LHCN-M2 (cell line): ENCODE measurements around the gene OR6B2. TPM values are rescaled to one million over a fixed set of nuclear protein-coding genes. Genes with fewer than 3 reads are reported as not detected.
"Not testable (repeated sequence)": the region's sequence is repeated elsewhere in the genome, so short reads cannot be mapped to it uniquely, and the experiment has no call there.

Source experiments
- DNase-seq: peaks from one replicate; pipeline ENCODE4 v3.0.0-alpha.2; 2012; ENCODE audit warnings: low read depth
- polyA plus RNA-seq: library from polyadenylated mRNA; unstranded; fragments of >200 nt; gene quantifications from one replicate; pipeline ENCODE4 v1.2.1, GENCODE V29; 2012; ENCODE audit warnings: missing spikeins
- total RNA-seq: library from RNA; depleted of rRNA; stranded (reverse); fragments of >200 nt; gene quantifications from 2 replicates; pipeline ENCODE4 v1.2.3, GENCODE V29; 2014; rRNA removed

The OR6B2 gene
- total RNA-seq = not detected in 2 replicates
- not detected for polyA plus RNA-seq

- no peak for DNase-seq
Measured at GRCh38 chr2:240030379-240031094, at the start of gene OR6B2. Gene OR6B2, minus strand, starts transcription at chr2:240030429. Its CDS starts 0 bp downstream, at chr2:240030429.

- DNase-seq = no peak
Measured at GRCh38 chr2:240078631-240079030, 48.4 kb upstream of the OR6B2 start.

- DNase-seq = no peak
Measured at GRCh38 chr2:240077442-240077841, 47.2 kb upstream of the OR6B2 start.

- no peak for DNase-seq
Measured at GRCh38 chr2:240074545-240074944, 44.3 kb upstream of the OR6B2 start.

- DNase-seq = no peak
Measured at GRCh38 chr2:240070907-240071306, 40.7 kb upstream of the OR6B2 start.

GRCh38 chr2:240069829-240070228 lies 39.6 kb upstream of the OR6B2 start:
- no peak for DNase-seq

GRCh38 chr2:240068193-240068592 lies 38.0 kb upstream of the OR6B2 start:
- DNase-seq = no peak

- no peak for DNase-seq
Measured at GRCh38 chr2:240066489-240066888, 36.3 kb upstream of the OR6B2 start.

GRCh38 chr2:240064898-240065297 lies 34.7 kb upstream of the OR6B2 start:
- DNase-seq = no peak

- DNase-seq = peak; percentile 48
Measured at GRCh38 chr2:240060977-240061591, 30.9 kb upstream of the OR6B2 start.

GRCh38 chr2:240056678-240057077 lies 26.4 kb upstream of the OR6B2 start:
- DNase-seq = no peak

GRCh38 chr2:240055177-240055917 lies 25.1 kb upstream of the OR6B2 start:
- no peak for DNase-seq

- DNase-seq = no peak
Measured at GRCh38 chr2:240053173-240054155, 23.2 kb upstream of the OR6B2 start, which contains the start of gene OR6B3. Gene OR6B3, minus strand, starts transcription at chr2:240053521.

- DNase-seq = no peak
Measured at GRCh38 chr2:240052524-240052923, 22.3 kb upstream of the OR6B2 start.

GRCh38 chr2:240051697-240052096 lies 21.5 kb upstream of the OR6B2 start:
- DNase-seq = no peak

- no peak for DNase-seq
Measured at GRCh38 chr2:240050278-240050677, 20.0 kb upstream of the OR6B2 start.

GRCh38 chr2:240048237-240048636 lies 18.0 kb upstream of the OR6B2 start:
- DNase-seq = no peak

- no peak for DNase-seq
Measured at GRCh38 chr2:240045098-240045497, 14.9 kb upstream of the OR6B2 start.

GRCh38 chr2:240044096-240044495 lies 13.9 kb upstream of the OR6B2 start:
- not testable (repeated sequence) for DNase-seq

- no peak for DNase-seq
Measured at GRCh38 chr2:240043279-240043989, 13.2 kb upstream of the OR6B2 start.

- no peak for DNase-seq
Measured at GRCh38 chr2:240042740-240043139, 12.5 kb upstream of the OR6B2 start.
